Measurements from ENCODE around the gene SCG5. TPM values are rescaled to one million over a fixed set of nuclear protein-coding genes. Genes with fewer than 3 reads are reported as not detected.

SCG5 gene
- total RNA-seq, 1 donor from 2014 or later, result 6.1 TPM

DNA sequence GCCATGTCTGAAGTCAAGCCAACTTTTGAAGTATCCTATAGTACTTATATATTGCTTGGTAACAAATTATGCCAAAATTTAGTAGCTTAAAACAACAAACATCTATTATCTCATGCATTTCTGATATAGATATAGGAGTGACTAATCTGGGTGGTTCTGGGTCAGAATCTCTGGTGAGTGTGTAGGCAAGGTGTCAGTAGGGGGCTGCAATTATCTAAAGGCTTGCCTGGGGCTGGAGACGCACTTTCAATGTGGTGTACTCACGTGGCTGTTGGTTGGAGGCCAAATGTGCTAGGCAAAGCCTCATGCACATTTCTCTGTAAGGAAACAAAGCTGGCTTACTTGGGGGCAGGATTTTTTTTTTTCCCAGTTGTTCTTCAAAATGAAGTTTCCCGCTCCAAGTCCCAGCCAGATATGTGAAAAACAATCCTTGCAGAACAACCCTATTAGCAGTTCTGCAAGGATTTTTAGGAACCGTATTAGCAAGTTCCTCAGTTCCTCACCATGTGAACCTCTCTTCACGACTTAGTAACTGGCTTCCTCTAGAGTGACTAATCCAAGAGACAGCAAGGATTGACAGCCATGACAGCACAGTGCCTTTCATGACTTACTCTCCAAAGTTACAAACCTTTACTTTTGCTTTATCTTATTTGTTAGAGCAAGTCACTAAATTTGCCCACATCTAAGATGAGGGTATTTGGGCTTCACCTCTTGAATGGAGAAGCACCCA is 102.1 kb downstream of the SCG5 start:
- TF ChIP-seq POLR2A (IDR thresholded peaks at IDR 0.05) (no peak), CTCF (IDR thresholded peaks at IDR 0.05) (no peak), POLR2AphosphoS5 (IDR thresholded peaks at IDR 0.05; ENCODE audit: insufficient read depth in 1 of 2, low read depth in 1 of 2) (no peak)
- no peaks in the 10 kb centered on the region for H3K36me3 ChIP-seq
- intact Hi-C loops (cut with DNase I), result no loop called here

DNA sequence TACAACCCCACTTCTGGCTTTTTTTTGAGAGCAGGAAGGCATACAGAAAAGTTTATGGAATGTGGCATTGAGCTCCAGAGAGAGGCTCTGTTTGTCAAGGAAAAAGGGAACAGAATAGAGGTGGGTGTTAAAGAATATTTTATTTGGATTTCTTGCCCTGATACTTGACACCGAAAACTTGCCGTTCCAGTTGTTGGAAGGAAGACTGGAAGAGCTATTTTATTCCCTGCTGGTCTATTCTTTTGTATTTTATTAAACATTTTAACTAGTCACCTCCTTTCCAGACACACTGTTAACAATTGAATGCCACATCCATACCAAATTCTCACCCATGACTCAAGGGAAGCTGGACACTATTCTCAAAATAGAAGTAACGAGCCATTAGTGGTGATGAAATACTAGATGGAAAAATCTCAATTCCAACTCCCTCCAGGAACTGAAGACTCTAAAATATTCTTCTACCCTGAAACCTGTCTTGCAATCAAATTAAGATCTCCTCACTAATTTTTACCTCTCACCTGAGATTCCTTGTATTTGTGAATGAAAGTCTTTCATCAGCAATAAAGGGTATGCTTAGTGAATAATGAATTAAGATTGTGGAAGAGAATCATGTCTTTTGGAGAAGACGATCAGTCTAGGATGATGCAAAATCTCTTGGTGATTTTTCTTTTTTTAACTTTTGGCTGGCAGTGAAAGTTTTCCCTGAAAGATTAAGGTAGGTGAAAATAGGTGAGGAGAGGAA is 104.8 kb downstream of the SCG5 start:
- DNase-seq (ENCODE audit: extremely low spot score in 2 of 2), result no peak
- no peak overlapping the region for H3K4me3 ChIP-seq
- H3K9me3 ChIP-seq, result no peaks in the 10 kb centered on the region
- no peak overlapping the region for H3K27ac ChIP-seq
- H3K36me3 ChIP-seq, result no peaks in the 10 kb centered on the region
- intact Hi-C loops (cut with DNase I), result no loop called here
- no peaks in the 10 kb centered on the region for H3K27me3 ChIP-seq
- TF ChIP-seq POLR2AphosphoS5 (IDR thresholded peaks at IDR 0.05; ENCODE audit: insufficient read depth in 1 of 2, low read depth in 1 of 2) (no peak), POLR2A (IDR thresholded peaks at IDR 0.05) (no peak), CTCF (IDR thresholded peaks at IDR 0.05) (no peak)
- H3K4me1 ChIP-seq, result no peaks in the 10 kb centered on the region

More for the DNA sequence above, 102.1 kb downstream of the SCG5 start:
- Histone ChIP-seq H3K4me3 (no peak overlapping the region), H3K27me3 (no peaks in the 10 kb centered on the region), H3K4me1 (no peaks in the 10 kb centered on the region), H3K9me3 (no peaks in the 10 kb centered on the region), H3K27ac (no peak overlapping the region)
- no peak for DNase-seq (ENCODE audit: extremely low spot score in 2 of 2)

Small RNA genes within 50 kb of the gene (small RNA-seq; reads per million reads assigned to genes)
- not detected for gene RN7SL286P

Other genes starting within 250 kb of the SCG5 start
- 0.98 TPM for gene GOLGA8K, start 238.4 kb upstream of the SCG5 start, total RNA-seq
- gene GOLGA8O, start 186.1 kb upstream of the SCG5 start, total RNA-seq, result not detected
- gene GOLGA8N, start 48.3 kb upstream of the SCG5 start, total RNA-seq, result 13.8 TPM
- gene ARHGAP11A, start 26.2 kb upstream of the SCG5 start, total RNA-seq, result 7.4 TPM
- gene GREM1, start 76.3 kb downstream of the SCG5 start, total RNA-seq, result 122 TPM

Measured in vagina (tissue), 2 donors.